CD14-positive monocyte (primary cell): ENCODE results near the gene ZNF451. TPM values are rescaled to one million over a fixed set of nuclear protein-coding genes. Genes with fewer than 3 reads are reported as not detected.

Experiments
- DNase-seq, 3 donors: peaks; one replicate each; pipeline ENCODE4 v3.0.0-alpha.2; 2011 to 2022
- H2AFZ ChIP-seq: 2 replicates; pipeline ENCODE4 v1.6.0; 2012; ENCODE audit warnings: mild to moderate bottlenecking, low read depth, low read length, inconsistent platforms; ENCODE audit not compliant: insufficient read depth, poor library complexity, severe bottlenecking
- H3K27ac ChIP-seq, 2 donors: 1 replicate in 1 of 2; 2 replicates in 1 of 2; pipeline ENCODE4 v1.5.1; 2012 to 2013; ENCODE audit warnings: low read length in 2 of 2, control low read depth in 1 of 2, inconsistent platforms in 1 of 2, low read depth in 1 of 2, mild to moderate bottlenecking in 1 of 2
- H3K27me3 ChIP-seq, 2 donors: one replicate each; pipeline versions ENCODE4 v1.6.0 to v1.6.1; 2011 to 2013; ENCODE audit warnings: low read length in 2 of 2; ENCODE audit not compliant: control insufficient read depth in 2 of 2, insufficient read depth in 2 of 2
- H3K36me3 ChIP-seq, 2 donors: replicated peaks in 1 of 2; 1 replicate in 1 of 2; 2 replicates in 1 of 2; pipeline versions ENCODE4 v1.5.1 to v1.6.1; 2012 to 2013; ENCODE audit warnings: low read length in 2 of 2, control low read depth in 1 of 2, inconsistent platforms in 1 of 2, mild to moderate bottlenecking in 1 of 2; ENCODE audit not compliant: insufficient read depth in 2 of 2, control insufficient read depth in 1 of 2
- H3K4me1 ChIP-seq, 2 donors: 1 replicate in 1 of 2; 2 replicates in 1 of 2; pipeline versions ENCODE4 v1.5.1 to v1.6.1; 2012 to 2013; ENCODE audit warnings: low read length in 2 of 2, control low read depth in 1 of 2, inconsistent platforms in 1 of 2, mild to moderate bottlenecking in 1 of 2, moderate library complexity in 1 of 2; ENCODE audit not compliant: insufficient read depth in 2 of 2, control insufficient read depth in 1 of 2
- H3K4me2 ChIP-seq: replicated peaks from 2 replicates; pipeline ENCODE3; 2012; ENCODE audit warnings: low read length, moderate library complexity, mild to moderate bottlenecking; ENCODE audit not compliant: poor library complexity, severe bottlenecking; ENCODE audit errors: extremely low read depth
- H3K4me3 ChIP-seq, 3 experiments: fragments of 200-600 bp in 1 of 3; sonication (generic) in 1 of 3; replicated peaks in 1 of 3; 1 replicate in 2 of 3; 2 replicates in 1 of 3; pipeline ENCODE4 v1.5.1; 2011 to 2013; ENCODE audit warnings: low read length in 3 of 3, mild to moderate bottlenecking in 3 of 3, control low read depth in 2 of 3, low read depth in 2 of 3, inconsistent platforms in 1 of 3, moderate library complexity in 1 of 3
- H3K79me2 ChIP-seq: 2 replicates; pipeline ENCODE4 v1.6.0; 2012; ENCODE audit warnings: mild to moderate bottlenecking, control low read depth, inconsistent platforms, low read length, moderate library complexity; ENCODE audit not compliant: insufficient read depth
- H3K9ac ChIP-seq: 2 replicates; pipeline ENCODE4 v1.6.0; 2017; ENCODE audit warnings: low read length, mild to moderate bottlenecking; ENCODE audit not compliant: insufficient read depth, poor library complexity, severe bottlenecking
- H3K9me3 ChIP-seq, 2 donors: replicated peaks in 1 of 2; 1 replicate in 1 of 2; 2 replicates in 1 of 2; pipeline versions ENCODE4 v1.5.1 to v1.6.1; 2012 to 2013; ENCODE audit warnings: low read length in 2 of 2, control low read depth in 1 of 2; ENCODE audit not compliant: control insufficient read depth in 1 of 2, insufficient read depth in 1 of 2
- H4K20me1 ChIP-seq: 2 replicates; pipeline ENCODE4 v1.6.0; 2012; ENCODE audit warnings: mild to moderate bottlenecking, low read length, control low read depth, moderate library complexity; ENCODE audit not compliant: insufficient read depth
- H3K27ac Mint-ChIP-seq, 7 donors: one replicate each; pipeline ENCODE4 v1.8.0; 2020; ENCODE audit warnings: mild to moderate bottlenecking in 7 of 7, mixed read lengths in 7 of 7, moderate library complexity in 6 of 7, inconsistent platforms in 2 of 7
- H3K27me3 Mint-ChIP-seq, 3 donors: one replicate each; pipeline ENCODE4 v1.8.0; 2021 to 2022; ENCODE audit warnings: low read depth in 3 of 3, mild to moderate bottlenecking in 3 of 3, mixed read lengths in 3 of 3, moderate library complexity in 3 of 3, inconsistent platforms in 1 of 3
- H3K36me3 Mint-ChIP-seq, 2 donors: one replicate each; pipeline ENCODE4 v1.8.0; 2020; ENCODE audit warnings: mixed read lengths in 2 of 2, inconsistent platforms in 1 of 2, mild to moderate bottlenecking in 1 of 2
- H3K4me1 Mint-ChIP-seq: one replicate; pipeline ENCODE4 v1.8.0; 2020; ENCODE audit warnings: mild to moderate bottlenecking, mixed read lengths
- H3K4me3 Mint-ChIP-seq, 2 donors: one replicate each; pipeline ENCODE4 v1.8.0; 2020; ENCODE audit warnings: mild to moderate bottlenecking in 2 of 2, mixed read lengths in 2 of 2, moderate library complexity in 1 of 2
- H3K9me3 Mint-ChIP-seq, 7 donors: one replicate each; pipeline ENCODE4 v1.8.0; 2020 to 2022; ENCODE audit warnings: mixed read lengths in 7 of 7, mild to moderate bottlenecking in 6 of 7, moderate library complexity in 6 of 7, inconsistent platforms in 2 of 7
- WGBS: methylation state at CpG from one replicate; pipeline ENCODE4 v1.1.5; 2013; ENCODE audit warnings: missing lambda C conversion rate; ENCODE audit not compliant: insufficient coverage; 5-methylcytosine and 5-hydroxymethylcytosine counted together
- intact Hi-C, 2 donors: fragments of 100-400 bp; cut with micrococcal nuclease; formaldehyde crosslinking; loops; one replicate each; pipeline versions ENCODE4 v1.15.0 to v1.15.1; 2023
- polyA plus RNA-seq, 3 donors: library from polyadenylated mRNA; depleted of rRNA in 1 of 3; unstranded in 2 of 3; stranded (reverse) in 1 of 3; fragments of 300-500 nt in 2 of 3; fragments of >200 nt in 1 of 3; fragmentation: Illumina TruSeq in 2 of 3; gene quantifications; 1 replicate in 2 of 3; 2 replicates in 1 of 3; pipeline ENCODE4 v1.2.3, GENCODE V29; 2012 to 2021
- TF ChIP-seq, protein P1 (sequence below): fragments of 200-600 bp; IDR thresholded peaks from one replicate; pipeline ENCODE4 v1.8.0; 2022; ENCODE audit warnings: antibody characterized with exemption, mild to moderate bottlenecking

The ZNF451 gene
- polyA plus RNA-seq, 3 donors: 7.9 to 22.0 (median 19.1) TPM

DNA sequence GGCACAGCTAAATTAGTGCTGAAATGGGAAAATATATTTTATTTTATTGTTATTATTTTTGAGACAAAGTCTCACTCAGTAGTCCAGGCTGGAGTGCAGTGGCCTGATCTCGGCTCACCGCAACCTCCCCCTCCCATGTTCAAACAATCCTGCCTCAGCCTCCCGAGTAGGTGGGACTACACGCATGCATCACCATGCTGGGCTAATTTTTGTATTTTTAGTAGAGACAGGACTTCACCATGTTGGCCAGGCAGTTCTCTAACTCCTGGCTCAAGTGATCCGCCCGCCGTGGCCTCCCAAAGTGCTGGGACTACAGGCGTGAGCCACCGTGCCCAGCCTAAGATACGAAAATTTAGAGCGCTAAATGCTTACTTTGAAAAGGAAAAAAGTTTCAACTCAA, 127.3 kb downstream of the ZNF451 start:
- H3K27ac ChIP-seq: no peak overlapping the region
- no peak for DNase-seq
- no peak overlapping the region for H3K4me2 ChIP-seq
- Mint-ChIP-seq H3K27me3 (peaks cover 5 to 17% (median 10%) of the 10 kb centered on the region in 3 donors), H3K36me3 (no peaks in the 10 kb centered on the region), H3K4me3 (no peak overlapping the region), H3K4me1 (peaks cover 13% of the 10 kb centered on the region), H3K9me3 (peaks cover 2 to 6% (median 5%) of the 10 kb centered on the region in 7 donors), H3K27ac (no peak overlapping the region)
- no peak overlapping the region for H3K9ac ChIP-seq
- 96% methylated on average over 4 of the region's 11 CpGs for WGBS
- no peaks in the 10 kb centered on the region for H3K79me2 ChIP-seq
- H3K27me3 ChIP-seq: peaks cover 5 to 7% of the 10 kb centered on the region in 2 donors
- no peaks in the 10 kb centered on the region for H3K9me3 ChIP-seq
- H3K4me1 ChIP-seq: peaks cover 6 to 11% of the 10 kb centered on the region in 2 donors
- H3K4me3 ChIP-seq: no peak overlapping the region
- no peaks in the 10 kb centered on the region for H4K20me1 ChIP-seq
- TF ChIP-seq, protein P1, sequence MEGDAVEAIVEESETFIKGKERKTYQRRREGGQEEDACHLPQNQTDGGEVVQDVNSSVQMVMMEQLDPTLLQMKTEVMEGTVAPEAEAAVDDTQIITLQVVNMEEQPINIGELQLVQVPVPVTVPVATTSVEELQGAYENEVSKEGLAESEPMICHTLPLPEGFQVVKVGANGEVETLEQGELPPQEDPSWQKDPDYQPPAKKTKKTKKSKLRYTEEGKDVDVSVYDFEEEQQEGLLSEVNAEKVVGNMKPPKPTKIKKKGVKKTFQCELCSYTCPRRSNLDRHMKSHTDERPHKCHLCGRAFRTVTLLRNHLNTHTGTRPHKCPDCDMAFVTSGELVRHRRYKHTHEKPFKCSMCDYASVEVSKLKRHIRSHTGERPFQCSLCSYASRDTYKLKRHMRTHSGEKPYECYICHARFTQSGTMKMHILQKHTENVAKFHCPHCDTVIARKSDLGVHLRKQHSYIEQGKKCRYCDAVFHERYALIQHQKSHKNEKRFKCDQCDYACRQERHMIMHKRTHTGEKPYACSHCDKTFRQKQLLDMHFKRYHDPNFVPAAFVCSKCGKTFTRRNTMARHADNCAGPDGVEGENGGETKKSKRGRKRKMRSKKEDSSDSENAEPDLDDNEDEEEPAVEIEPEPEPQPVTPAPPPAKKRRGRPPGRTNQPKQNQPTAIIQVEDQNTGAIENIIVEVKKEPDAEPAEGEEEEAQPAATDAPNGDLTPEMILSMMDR: no peak
- intact Hi-C loops: no loop called here
- H3K36me3 ChIP-seq: no peaks in the 10 kb centered on the region
- H2AFZ ChIP-seq: no peak overlapping the region

Other genes starting within 250 kb of the ZNF451 start
- gene BEND6, start 135.1 kb upstream of the ZNF451 start, polyA plus RNA-seq: not detected
- 1 to 10 TPM; 1.1 to 5.0 (median 4.4) TPM for gene KIAA1586, start 43.5 kb upstream of the ZNF451 start, polyA plus RNA-seq
- gene BAG2, start 82.1 kb downstream of the ZNF451 start, polyA plus RNA-seq: under 1 TPM; 0.09 to 0.21 (median 0.20) TPM
- under 1 TPM; 0.16 to 0.46 (median 0.25) TPM for gene RAB23, start 132.1 kb downstream of the ZNF451 start, polyA plus RNA-seq
- gene PRIM2, start 227.4 kb downstream of the ZNF451 start, polyA plus RNA-seq: 1 to 10 TPM; 2.8 to 5.1 (median 4.2) TPM